GM13976 (cell line): Measurements from ENCODE around the gene ARHGEF10L.
A peak's percentile ranks its signal among the peaks of the same experiment; 100 is the strongest.

Experiments used
- DNase-seq: peaks from one replicate; pipeline ENCODE4 v3.0.0; 2012; ENCODE audit warnings: low spot score
- in situ Hi-C: fragments of 300-500 bp; cut with MboI; formaldehyde crosslinking; loops from one replicate; pipeline ENCODE4 v1.12.0; 2022; ENCODE audit warnings: low sequenced_read_pairs, mixed read lengths, inconsistent platforms; ENCODE audit not compliant: unreplicated experiment
- TF ChIP-seq, protein P1 (sequence below): IDR thresholded peaks from 2 replicates; pipeline ENCODE4 v1.5.1; 2012; ENCODE audit warnings: borderline replicate concordance, mild to moderate bottlenecking; ENCODE audit not compliant: insufficient read depth; ENCODE audit errors: extremely low read depth, missing control alignments, control extremely low read depth

Gene ARHGEF10L

DNA sequence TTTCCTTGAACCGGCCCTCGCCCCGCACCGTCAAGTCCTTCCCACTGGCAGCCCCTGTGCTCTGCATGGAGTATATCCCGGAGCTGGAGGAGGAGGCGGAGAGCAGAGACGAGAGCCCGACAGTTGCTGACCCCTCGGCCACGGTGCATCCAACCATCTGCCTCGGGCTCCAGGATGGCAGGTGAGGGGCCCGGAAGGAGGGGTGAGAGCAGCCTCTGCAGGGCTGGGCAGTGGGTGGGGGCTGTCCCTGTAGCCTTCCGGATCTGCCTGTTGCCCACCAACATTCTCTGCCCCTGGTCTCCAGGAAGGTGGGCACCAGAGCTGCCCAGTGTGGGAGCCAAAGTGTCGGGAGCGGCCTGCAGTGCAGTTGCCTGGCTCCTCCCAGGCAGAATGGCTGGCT is 116.4 kb downstream of the ARHGEF10L start:
- in situ Hi-C loops: no loop called here
- DNase-seq: no peak
- TF ChIP-seq, protein P1, sequence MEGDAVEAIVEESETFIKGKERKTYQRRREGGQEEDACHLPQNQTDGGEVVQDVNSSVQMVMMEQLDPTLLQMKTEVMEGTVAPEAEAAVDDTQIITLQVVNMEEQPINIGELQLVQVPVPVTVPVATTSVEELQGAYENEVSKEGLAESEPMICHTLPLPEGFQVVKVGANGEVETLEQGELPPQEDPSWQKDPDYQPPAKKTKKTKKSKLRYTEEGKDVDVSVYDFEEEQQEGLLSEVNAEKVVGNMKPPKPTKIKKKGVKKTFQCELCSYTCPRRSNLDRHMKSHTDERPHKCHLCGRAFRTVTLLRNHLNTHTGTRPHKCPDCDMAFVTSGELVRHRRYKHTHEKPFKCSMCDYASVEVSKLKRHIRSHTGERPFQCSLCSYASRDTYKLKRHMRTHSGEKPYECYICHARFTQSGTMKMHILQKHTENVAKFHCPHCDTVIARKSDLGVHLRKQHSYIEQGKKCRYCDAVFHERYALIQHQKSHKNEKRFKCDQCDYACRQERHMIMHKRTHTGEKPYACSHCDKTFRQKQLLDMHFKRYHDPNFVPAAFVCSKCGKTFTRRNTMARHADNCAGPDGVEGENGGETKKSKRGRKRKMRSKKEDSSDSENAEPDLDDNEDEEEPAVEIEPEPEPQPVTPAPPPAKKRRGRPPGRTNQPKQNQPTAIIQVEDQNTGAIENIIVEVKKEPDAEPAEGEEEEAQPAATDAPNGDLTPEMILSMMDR: no peak

- TF ChIP-seq, protein P1: no peak
- DNase-seq: no peak
- in situ Hi-C loops: no loop called here
These were observed 117.9 kb downstream of the ARHGEF10L start for GRCh38 chr1:17657436-17657835.

GRCh38 chr1:17658837-17659236 is 119.3 kb downstream of the ARHGEF10L start:
- in situ Hi-C loops: no loop called here
- TF ChIP-seq, protein P1: no peak
- no peak for DNase-seq

DNA sequence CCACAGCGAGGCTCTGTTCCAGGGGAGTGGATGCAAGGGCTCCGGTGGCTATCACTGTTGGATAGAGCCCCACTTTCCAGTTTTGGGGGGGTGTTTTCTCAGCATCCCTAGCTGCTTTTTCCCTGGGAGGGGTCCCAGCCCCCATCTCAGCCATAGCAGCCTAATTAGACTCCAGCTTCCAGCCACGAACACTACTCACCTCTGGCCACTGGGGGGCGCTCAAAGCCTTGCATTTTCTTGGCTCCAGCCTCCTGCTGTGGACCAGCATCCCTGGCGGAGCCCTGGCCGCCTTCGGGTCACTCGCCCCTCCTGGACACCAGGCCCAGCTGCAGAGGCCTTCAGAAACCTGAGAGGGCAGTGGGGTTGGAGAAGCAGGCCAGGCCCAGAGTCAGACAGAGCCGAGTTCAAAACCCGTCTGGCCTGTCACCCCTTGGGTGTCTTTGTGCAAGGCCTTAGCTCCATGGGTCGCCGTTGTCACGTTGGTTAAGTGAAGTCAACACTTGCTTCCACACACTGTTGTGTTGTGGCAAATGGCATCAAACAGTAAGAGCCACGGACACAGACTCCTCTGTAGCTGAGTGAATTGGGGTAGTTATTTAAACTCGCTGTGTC is 122.2 kb downstream of the ARHGEF10L start:
- peak; percentile 90 for DNase-seq
- in situ Hi-C loops: no loop called here
- TF ChIP-seq, protein P1: peak; percentile 81

- TF ChIP-seq, protein P1: no peak
- in situ Hi-C loops: no loop called here
- no peak for DNase-seq
These were observed 122.8 kb downstream of the ARHGEF10L start for GRCh38 chr1:17662296-17662695.

GRCh38 chr1:17662786-17663185 is 123.3 kb downstream of the ARHGEF10L start:
- TF ChIP-seq, protein P1: no peak
- DNase-seq: no peak
- in situ Hi-C loops: no loop called here
